GM18907 (cell line): ENCODE measurements around the gene HPGD.

Experiments
- ATAC-seq: cut with Tn5 transposase; IDR thresholded peaks from one replicate; pipeline ENCODE4 v1.9.1; 2021; ENCODE audit warnings: mild to moderate bottlenecking, moderate library complexity; ENCODE audit not compliant: unreplicated experiment

The HPGD gene

GRCh38 chr4:174479140-174479539 lies 43.1 kb downstream of the HPGD start:
- no peak for ATAC-seq

GRCh38 chr4:174475528-174475927 lies 46.8 kb downstream of the HPGD start:
- no peak for ATAC-seq

GRCh38 chr4:174474457-174475075 lies 47.7 kb downstream of the HPGD start:
- ATAC-seq, result no peak

GRCh38 chr4:174467107-174467506 lies 55.2 kb downstream of the HPGD start:
- no peak for ATAC-seq

GRCh38 chr4:174464949-174465348 lies 57.3 kb downstream of the HPGD start:
- ATAC-seq, result no peak

GRCh38 chr4:174461466-174462106 lies 60.7 kb downstream of the HPGD start:
- no peak for ATAC-seq

- no peak for ATAC-seq
These were observed 61.6 kb downstream of the HPGD start for GRCh38 chr4:174460684-174461083.

GRCh38 chr4:174457468-174457867 lies 64.8 kb downstream of the HPGD start:
- no peak for ATAC-seq

- no peak for ATAC-seq
These were observed 67.3 kb downstream of the HPGD start for GRCh38 chr4:174454815-174455473.

GRCh38 chr4:174451718-174452296 lies 70.5 kb downstream of the HPGD start:
- ATAC-seq, result no peak

- ATAC-seq, result no peak
These were observed 71.5 kb downstream of the HPGD start for GRCh38 chr4:174450786-174451125.

- ATAC-seq, result no peak
These were observed 72.1 kb downstream of the HPGD start for GRCh38 chr4:174449944-174450785.

- no peak for ATAC-seq
These were observed 73.1 kb downstream of the HPGD start for GRCh38 chr4:174449152-174449551.

GRCh38 chr4:174444390-174444789 lies 77.9 kb downstream of the HPGD start:
- ATAC-seq, result no peak
